Measurements from ENCODE around the gene LRBA. TPM values are rescaled to one million over a fixed set of nuclear protein-coding genes. Genes with fewer than 3 reads are reported as not detected.

LRBA gene
- total and polyA plus RNA-seq, 9 of the 15 experiments (the other 6 are each of a cell fraction or from before 2014, with no cell fraction given): 24.2 to 88.7 (median 59.7) TPM

DNA sequence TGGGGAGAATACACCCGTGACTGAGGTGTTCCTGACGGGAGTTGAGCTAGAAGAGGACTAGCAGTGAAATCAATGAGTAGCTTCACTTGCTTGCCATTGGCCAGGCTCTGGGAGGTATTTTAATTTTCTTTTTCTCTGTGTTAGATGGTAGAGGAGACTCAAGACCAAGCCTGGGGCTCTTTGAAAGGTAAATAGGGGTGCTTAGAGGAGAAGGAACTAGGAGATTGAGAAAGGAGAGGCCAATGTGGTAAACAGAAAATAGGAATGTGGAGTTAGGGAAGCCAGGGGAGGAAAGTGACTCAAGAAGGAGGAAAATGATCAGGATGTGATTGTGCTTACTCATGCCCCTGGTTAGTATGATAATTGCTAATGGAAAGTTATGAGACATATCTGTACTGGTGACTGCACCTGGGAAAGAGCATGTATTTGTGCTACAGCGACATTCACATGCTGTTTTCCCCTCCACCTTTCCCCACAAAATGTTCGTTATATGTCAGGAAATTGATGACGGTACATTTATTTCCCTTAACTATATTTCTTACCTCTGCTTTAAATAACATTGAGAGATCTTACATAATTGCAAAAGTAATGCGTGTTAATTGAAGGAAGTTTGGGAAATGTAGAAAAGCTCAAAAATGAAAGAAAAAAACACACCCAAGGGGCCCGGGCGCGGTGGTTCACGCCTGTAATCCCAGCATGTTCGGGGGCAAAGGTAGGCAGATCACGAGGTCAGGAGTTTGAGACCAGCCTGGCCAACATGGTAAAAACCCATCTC, 16.9 kb upstream of the LRBA start (continued):
- TF ChIP-seq, protein P1, sequence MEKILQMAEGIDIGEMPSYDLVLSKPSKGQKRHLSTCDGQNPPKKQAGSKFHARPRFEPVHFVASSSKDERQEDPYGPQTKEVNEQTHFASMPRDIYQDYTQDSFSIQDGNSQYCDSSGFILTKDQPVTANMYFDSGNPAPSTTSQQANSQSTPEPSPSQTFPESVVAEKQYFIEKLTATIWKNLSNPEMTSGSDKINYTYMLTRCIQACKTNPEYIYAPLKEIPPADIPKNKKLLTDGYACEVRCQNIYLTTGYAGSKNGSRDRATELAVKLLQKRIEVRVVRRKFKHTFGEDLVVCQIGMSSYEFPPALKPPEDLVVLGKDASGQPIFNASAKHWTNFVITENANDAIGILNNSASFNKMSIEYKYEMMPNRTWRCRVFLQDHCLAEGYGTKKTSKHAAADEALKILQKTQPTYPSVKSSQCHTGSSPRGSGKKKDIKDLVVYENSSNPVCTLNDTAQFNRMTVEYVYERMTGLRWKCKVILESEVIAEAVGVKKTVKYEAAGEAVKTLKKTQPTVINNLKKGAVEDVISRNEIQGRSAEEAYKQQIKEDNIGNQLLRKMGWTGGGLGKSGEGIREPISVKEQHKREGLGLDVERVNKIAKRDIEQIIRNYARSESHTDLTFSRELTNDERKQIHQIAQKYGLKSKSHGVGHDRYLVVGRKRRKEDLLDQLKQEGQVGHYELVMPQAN (IDR thresholded peaks at IDR 0.05; ENCODE audit: borderline replicate concordance): 0 out of 2 replicates have a peak, but pooled peaks have one; percentile 41
- TF ChIP-seq CXXC5 (CRISPR knock-in tag; IDR thresholded peaks at IDR 0.05): no peak
- peak; percentile 65; the same call in 1 of the 2 replicates for TF ChIP-seq KLF16 (IDR thresholded peaks at IDR 0.05)
- TF ChIP-seq, protein P2, sequence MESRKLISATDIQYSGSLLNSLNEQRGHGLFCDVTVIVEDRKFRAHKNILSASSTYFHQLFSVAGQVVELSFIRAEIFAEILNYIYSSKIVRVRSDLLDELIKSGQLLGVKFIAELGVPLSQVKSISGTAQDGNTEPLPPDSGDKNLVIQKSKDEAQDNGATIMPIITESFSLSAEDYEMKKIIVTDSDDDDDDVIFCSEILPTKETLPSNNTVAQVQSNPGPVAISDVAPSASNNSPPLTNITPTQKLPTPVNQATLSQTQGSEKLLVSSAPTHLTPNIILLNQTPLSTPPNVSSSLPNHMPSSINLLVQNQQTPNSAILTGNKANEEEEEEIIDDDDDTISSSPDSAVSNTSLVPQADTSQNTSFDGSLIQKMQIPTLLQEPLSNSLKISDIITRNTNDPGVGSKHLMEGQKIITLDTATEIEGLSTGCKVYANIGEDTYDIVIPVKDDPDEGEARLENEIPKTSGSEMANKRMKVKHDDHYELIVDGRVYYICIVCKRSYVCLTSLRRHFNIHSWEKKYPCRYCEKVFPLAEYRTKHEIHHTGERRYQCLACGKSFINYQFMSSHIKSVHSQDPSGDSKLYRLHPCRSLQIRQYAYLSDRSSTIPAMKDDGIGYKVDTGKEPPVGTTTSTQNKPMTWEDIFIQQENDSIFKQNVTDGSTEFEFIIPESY (CRISPR knock-in tag; IDR thresholded peaks at IDR 0.05): peak; percentile 26; the same call in 1 of the 2 replicates
- TF ChIP-seq, protein P3, sequence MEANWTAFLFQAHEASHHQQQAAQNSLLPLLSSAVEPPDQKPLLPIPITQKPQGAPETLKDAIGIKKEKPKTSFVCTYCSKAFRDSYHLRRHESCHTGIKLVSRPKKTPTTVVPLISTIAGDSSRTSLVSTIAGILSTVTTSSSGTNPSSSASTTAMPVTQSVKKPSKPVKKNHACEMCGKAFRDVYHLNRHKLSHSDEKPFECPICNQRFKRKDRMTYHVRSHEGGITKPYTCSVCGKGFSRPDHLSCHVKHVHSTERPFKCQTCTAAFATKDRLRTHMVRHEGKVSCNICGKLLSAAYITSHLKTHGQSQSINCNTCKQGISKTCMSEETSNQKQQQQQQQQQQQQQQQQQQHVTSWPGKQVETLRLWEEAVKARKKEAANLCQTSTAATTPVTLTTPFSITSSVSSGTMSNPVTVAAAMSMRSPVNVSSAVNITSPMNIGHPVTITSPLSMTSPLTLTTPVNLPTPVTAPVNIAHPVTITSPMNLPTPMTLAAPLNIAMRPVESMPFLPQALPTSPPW (CRISPR knock-in tag; IDR thresholded peaks at IDR 0.05): no peak
- no peak for TF ChIP-seq SLC30A9 (CRISPR knock-in tag; IDR thresholded peaks at IDR 0.05)
- no peak for TF ChIP-seq ETS2 (tag; IDR thresholded peaks at IDR 0.05; ENCODE audit: borderline replicate concordance, poor library complexity, severe bottlenecking)
- TF ChIP-seq MYBL2 (IDR thresholded peaks at IDR 0.05; ENCODE audit: low read depth): no peak
- no peak for TF ChIP-seq MYBL2 (CRISPR knock-in tag; IDR thresholded peaks at IDR 0.05; ENCODE audit: borderline replicate concordance)
- no peak for TF ChIP-seq ZNF589 (CRISPR knock-in tag; IDR thresholded peaks at IDR 0.05; ENCODE audit: low read depth)
- no peak for TF ChIP-seq FOXJ3 (CRISPR knock-in tag; IDR thresholded peaks at IDR 0.05)
- 0 out of 2 replicates have a peak, but pooled peaks have one; percentile 38 for TF ChIP-seq MBD2 (IDR thresholded peaks at IDR 0.05; ENCODE audit: borderline replicate concordance, low read depth)
- no peak for TF ChIP-seq KHSRP (IDR thresholded peaks at IDR 0.05)
- TF ChIP-seq ZFP30 (CRISPR knock-in tag; IDR thresholded peaks at IDR 0.05; ENCODE audit: borderline replicate concordance): no peak
- TF ChIP-seq NR4A1 (CRISPR knock-in tag; IDR thresholded peaks at IDR 0.05): no peak
- TF ChIP-seq NR4A1 (tag; IDR thresholded peaks at IDR 0.05): no peak
- no peak for TF ChIP-seq EZH2 (IDR thresholded peaks at IDR 0.05; ENCODE audit: borderline replicate concordance, low read depth, low read length)
- TF ChIP-seq SMARCA4 (IDR thresholded peaks at IDR 0.05): peak; percentile 97
- no peak for TF ChIP-seq HMGN3 (IDR thresholded peaks at IDR 0.05; ENCODE audit: borderline replicate concordance, extremely low read depth, insufficient read length, low read depth, low read length)
- TF ChIP-seq GABPB1 (CRISPR knock-in tag; IDR thresholded peaks at IDR 0.05): no peak
- TF ChIP-seq SRSF7 (optimal IDR thresholded peaks at IDR 0.05; ENCODE audit: low read depth, low read length): no peak
- no peak for TF ChIP-seq HNRNPK (IDR thresholded peaks at IDR 0.05; ENCODE audit: low read depth, low read length, poor library complexity, severe bottlenecking)
- TF ChIP-seq CBX1 (IDR thresholded peaks at IDR 0.05; ENCODE audit: low read depth): no peak
- TF ChIP-seq MTA1 (IDR thresholded peaks at IDR 0.05; ENCODE audit: borderline replicate concordance): peak; percentile 68; the same call in 1 of the 2 replicates

Data from K562 (cell line).